GM18909 (cell line): ENCODE data around the gene ZRANB3.
A peak's percentile ranks its signal among the peaks of the same experiment; 100 is the strongest.
"Not testable (repeated sequence)": the region's sequence is repeated elsewhere in the genome, so short reads cannot be mapped to it uniquely, and the experiment has no call there.

Experiments used
- ATAC-seq: cut with Tn5 transposase; IDR thresholded peaks from one replicate; pipeline ENCODE4 v1.9.1; 2021; ENCODE audit warnings: mild to moderate bottlenecking; ENCODE audit not compliant: unreplicated experiment, poor library complexity

Gene ZRANB3

DNA sequence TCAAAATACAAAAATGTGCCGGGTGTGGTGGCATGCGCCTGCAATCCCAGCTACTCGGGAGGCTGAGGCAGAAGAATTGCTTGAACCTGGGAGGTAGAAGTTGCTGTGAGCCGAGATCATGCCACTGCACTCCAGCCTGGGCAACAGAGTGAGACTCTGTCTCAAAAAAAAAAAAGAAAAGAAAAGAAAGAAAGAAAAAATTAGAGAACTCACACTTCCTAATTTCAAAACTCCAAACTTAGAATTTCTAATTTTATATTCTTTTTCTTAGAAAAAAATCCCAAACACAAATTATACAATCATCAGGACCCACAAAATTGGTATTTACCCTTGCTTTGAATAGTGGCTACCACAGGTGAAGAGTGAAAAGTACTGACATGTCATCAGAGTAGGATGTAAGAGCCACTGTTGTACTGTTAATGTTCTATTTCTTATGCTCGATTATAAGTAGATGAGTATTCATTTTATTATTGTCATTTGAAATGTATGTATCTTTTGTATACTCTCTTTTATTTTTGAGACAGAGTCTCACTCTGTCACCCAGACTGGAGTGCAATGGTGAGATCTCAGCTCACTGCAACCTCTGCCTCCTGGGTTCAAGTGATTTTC lies 182.8 kb downstream of the ZRANB3 start:
- ATAC-seq, result not testable (repeated sequence)

- ATAC-seq, result no peak
Observed at GRCh38 chr2:135337071-135337470, 193.9 kb downstream of the ZRANB3 start.

DNA sequence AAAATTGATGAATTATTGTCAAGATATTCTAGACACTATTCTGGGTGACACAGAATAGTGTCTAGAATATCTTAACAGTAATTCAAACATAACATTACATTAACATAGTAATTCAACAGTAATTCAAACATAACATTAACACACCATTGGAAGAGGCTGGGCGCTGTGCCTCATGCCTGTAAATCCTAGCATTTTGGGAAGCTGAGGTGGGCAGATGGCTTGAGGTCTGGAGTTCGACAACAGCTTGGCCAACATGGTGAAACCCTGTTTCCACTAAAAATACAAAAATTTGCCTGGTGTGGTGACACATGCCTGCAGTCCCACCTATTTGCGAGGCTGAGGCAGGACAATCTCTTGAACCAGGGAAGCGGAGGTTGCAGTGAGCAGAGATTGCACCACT lies 195.8 kb downstream of the ZRANB3 start:
- ATAC-seq, result no peak

DNA sequence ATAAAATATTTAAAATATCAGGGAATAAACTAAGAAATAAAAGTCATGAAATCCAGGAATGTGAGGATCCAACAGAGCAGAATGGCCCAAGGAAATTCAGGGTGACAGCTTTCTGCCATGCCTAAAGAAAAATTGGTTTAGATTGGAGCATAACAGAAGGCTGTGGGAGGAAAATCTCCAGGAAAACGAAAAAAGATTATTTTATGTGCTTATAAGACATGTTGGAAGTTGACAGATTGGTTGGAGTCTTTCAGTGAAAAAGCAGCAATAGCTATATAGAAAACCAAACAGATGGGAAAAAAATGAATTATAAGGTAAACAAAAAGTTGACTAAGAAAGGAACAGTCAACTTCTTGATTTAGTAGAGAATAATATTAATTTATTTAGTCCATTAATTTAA lies 203.9 kb downstream of the ZRANB3 start:
- ATAC-seq, result no peak

DNA sequence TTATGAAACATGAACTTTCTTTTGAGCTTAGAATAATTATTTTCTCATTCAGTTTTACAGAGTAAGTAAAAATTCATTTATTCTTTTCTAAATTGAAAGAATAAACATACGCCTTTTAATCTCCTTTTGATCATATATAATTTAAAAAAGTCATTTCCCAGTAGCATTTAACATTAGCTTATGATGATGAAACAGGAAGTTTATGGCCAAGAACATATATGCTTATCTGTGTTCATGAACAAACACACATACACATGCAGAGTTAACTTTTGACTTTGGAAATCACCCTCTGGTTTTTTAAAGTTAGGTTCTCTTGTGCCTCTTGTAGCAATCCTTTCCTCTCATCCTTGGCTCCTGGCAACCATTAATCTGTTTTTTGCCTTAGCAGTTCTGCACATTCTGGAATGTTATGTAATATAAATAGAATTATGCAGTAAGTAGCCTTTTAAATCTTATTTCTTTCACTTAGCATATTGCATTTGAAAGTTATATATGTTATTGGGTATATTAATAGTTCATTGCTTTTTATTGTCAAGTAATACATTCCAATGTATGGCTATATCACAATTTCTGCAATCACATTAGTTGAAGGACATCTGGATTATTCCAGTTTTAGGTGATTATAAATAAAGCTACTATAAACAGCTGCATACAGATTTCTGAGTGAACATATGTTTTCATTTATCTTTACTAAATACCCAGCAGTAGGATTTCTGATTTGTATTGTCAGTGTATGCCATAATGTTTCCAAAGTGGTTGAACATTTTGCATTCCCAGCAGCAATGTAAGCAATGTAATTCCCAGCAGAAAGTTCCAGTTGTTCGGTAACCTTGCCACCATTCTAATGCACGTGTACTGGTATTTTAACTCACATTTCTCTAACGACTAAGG lies 210.3 kb downstream of the ZRANB3 start:
- no peak for ATAC-seq

DNA sequence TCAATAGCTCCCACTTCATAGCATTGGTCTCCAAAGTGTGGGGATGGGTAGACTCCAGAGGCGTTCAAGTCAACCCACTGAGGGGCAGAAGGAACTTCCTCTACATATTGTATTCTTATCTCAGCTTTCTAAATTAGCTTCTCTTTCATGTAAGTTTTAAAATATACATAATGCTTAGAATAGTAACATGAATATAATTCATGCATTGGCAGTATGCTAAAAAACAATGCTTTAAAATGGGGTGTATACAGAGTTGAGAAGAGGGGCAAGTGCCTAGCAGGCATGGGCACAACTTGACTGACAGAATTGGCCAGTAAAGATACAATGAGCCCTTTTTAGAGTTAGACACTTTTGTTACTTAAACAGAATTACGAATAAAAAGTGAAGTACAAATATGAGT lies 212.2 kb downstream of the ZRANB3 start:
- ATAC-seq, result no peak

GRCh38 chr2:135317375-135317774 lies 213.6 kb downstream of the ZRANB3 start:
- no peak for ATAC-seq

GRCh38 chr2:135311962-135312361 lies 219.1 kb downstream of the ZRANB3 start:
- no peak for ATAC-seq

DNA sequence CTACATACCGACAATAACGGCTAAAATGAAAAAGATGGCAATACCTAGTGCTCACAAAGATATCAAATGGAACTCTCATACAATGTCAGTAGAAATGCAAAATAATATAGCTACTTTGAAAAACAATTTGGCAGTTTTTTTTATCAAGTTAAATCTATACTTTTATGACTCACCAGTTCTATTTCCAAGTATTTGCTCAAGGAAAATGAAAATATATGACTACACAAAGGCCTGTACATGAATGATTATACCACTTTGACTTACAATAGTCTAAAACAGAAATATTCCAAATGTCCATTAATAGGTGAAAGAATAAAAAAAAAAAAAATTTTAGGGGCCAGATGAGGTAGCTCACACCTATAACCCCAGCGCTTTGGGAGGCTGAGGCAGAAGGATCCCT lies 219.8 kb downstream of the ZRANB3 start:
- ATAC-seq, result no peak

GRCh38 chr2:135304694-135305093 lies 226.3 kb downstream of the ZRANB3 start:
- ATAC-seq, result no peak

DNA sequence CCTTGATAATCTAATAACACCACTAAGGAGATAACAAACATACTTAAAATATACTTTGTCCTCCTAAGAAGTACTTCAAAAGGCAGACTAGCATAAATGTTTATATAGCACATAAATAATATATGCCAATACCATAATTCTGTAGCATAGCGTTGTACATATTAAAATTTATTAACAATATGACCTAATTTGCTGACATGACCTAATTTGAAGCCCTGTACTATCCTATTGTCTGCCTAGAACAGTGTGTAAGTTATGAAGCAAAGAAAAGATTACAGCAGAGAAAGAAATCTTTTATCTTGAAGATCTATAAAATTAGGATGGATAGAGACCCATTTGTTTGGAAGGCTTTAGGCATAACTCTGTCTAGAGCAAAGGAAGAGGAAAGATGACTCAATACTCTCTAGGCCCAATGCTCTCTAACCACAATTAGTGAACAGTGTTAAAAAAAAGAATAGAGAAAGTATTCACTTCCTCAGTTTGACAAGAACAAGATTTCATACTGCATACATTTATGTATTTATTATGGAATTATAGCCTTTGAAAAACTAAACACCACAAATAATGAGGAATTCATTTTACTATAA lies 231.3 kb downstream of the ZRANB3 start:
- peak; percentile 65 for ATAC-seq

- no peak for ATAC-seq
Observed at GRCh38 chr2:135299165-135299564, 231.9 kb downstream of the ZRANB3 start.

DNA sequence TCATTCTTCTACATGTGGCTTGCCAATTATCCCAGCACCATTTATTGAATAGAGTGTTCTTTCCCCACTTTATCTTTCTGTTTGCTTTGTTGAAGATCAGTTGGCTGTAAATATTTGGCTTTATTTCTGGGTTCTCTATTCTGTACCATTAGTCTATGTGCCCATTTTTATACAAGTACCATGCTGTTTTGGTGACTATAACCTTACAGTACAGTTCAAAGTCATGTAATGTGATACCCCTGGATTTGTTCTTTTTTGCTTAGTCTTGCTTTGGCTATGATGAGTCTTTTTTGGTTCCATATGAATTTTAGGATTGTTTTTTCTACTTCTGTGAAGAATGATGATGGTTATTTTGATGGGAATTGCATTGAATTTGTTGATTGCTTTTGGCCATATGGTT lies 243.9 kb downstream of the ZRANB3 start:
- not testable (repeated sequence) for ATAC-seq

DNA sequence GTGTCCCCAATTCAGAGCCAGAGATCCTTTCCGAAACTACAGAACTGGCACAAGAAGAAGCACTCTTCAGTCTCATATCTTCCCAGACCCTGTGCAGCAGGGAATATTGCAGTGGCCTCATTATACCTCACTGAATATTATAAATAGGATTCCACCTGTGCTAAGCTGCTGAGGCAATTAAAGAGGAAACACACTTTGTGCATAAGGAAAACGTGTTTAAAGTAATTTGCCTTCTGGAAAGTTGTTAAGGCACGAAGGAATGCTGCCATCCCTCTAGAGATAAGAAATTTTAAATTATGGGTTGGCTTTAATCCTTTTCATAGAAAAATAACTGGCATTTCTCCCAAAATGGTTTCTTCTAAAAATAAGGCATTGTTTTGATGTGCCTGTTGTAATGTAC lies 245.6 kb downstream of the ZRANB3 start:
- no peak for ATAC-seq

GRCh38 chr2:135281379-135281778 lies 249.6 kb downstream of the ZRANB3 start:
- no peak for ATAC-seq

GRCh38 chr2:135279209-135279608 lies 251.8 kb downstream of the ZRANB3 start:
- ATAC-seq, result no peak

- no peak for ATAC-seq
Observed at GRCh38 chr2:135276525-135276924, 254.5 kb downstream of the ZRANB3 start.

DNA sequence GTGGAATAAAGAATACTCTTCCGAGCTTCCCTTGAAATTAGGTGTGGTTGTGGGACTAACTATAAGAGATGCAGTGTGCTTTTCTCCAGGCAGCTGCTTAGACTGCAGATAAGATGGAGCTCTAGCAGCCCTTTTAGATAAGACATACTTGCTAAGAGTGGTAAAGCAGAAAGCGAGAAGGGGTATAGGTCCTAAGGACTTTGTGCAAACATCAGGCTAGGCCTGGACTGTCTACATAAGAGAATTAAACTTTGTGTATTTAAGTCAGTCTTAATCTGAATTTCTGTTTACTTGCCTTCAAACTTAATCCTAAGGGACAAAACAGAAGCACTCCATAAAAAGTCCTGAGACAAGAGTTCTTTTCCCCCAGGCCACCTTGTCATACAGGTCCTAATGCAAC lies 260.0 kb downstream of the ZRANB3 start:
- no peak for ATAC-seq

GRCh38 chr2:135265960-135266490 lies 265.0 kb downstream of the ZRANB3 start:
- no peak for ATAC-seq

DNA sequence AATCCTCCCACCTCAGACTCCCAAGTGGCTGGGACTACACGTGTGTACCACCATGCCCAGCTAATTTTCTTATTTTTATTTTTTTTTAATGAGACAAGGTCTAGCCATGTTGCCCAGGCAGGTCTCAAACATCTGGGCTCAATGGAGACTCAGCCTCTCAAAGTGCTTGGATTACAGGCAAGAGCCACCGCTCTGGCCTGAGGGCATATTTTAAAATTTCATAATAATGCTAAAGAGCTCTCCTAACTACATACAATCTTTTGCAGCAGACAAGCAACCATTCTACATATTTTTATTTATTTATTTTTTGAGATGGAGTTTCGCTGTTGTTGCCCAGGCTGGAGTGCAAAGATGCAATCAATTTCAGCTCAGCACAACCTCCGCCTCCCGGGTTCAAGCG lies 271.9 kb downstream of the ZRANB3 start:
- ATAC-seq, result no peak

GRCh38 chr2:135258193-135258592 lies 272.8 kb downstream of the ZRANB3 start:
- ATAC-seq, result no peak
